Measurements from ENCODE around the gene SMARCD3. TPM values are rescaled to one million over a fixed set of nuclear protein-coding genes. Genes with fewer than 3 reads are reported as not detected.
A peak's percentile ranks its signal among the peaks of the same experiment; 100 is the strongest.

Gene SMARCD3
- total and polyA plus RNA-seq, 9 of the 15 experiments (the other 6 are each of a cell fraction or from before 2014, with no cell fraction given) = 0.43 to 3.6 (median 2.6) TPM

- TF ChIP-seq MGA (IDR thresholded peaks at IDR 0.05) (no peak), ATF6 (CRISPR knock-in tag; IDR thresholded peaks at IDR 0.05) (no peak), SRSF1 (IDR thresholded peaks at IDR 0.05; ENCODE audit: low read depth, low read length) (no peak), HDGF (IDR thresholded peaks at IDR 0.05) (no peak), EGR1 (conservative IDR thresholded peaks at IDR 0.05) (peak; percentile 78), SP1 (CRISPR knock-in tag; IDR thresholded peaks at IDR 0.05) (peak; percentile 37; the same call in 1 of the 2 replicates), VEZF1 (CRISPR knock-in tag; IDR thresholded peaks at IDR 0.05) (peak; percentile 65), ZNF316 (IDR thresholded peaks at IDR 0.05) (no peak), CBFA2T3 (IDR thresholded peaks at IDR 0.05) (no peak), SMAD2 (IDR thresholded peaks at IDR 0.05; ENCODE audit: low read depth, low read length) (no peak), SNAPC5 (CRISPR knock-in tag; IDR thresholded peaks at IDR 0.05) (no peak), FIP1L1 (IDR thresholded peaks at IDR 0.05; ENCODE audit: low read depth, low read length, poor library complexity, severe bottlenecking) (no peak), ZNF165 (CRISPR knock-in tag; IDR thresholded peaks at IDR 0.05; ENCODE audit: borderline replicate concordance) (no peak)
Measured at GRCh38 chr7:151245360-151246101, 3.0 kb downstream of the SMARCD3 start (continued).

Data from K562 (cell line).